HG03457 (cell line): ENCODE data around the gene CIDEC.
A peak's percentile ranks its signal among the peaks of the same experiment; 100 is the strongest.
"Not testable (repeated sequence)": the region's sequence is repeated elsewhere in the genome, so short reads cannot be mapped to it uniquely, and the experiment has no call there.

Experiments
- ATAC-seq: cut with Tn5 transposase; IDR thresholded peaks from one replicate; pipeline ENCODE4 v1.9.1; 2021; ENCODE audit warnings: moderate number of reproducible peaks; ENCODE audit not compliant: unreplicated experiment

CIDEC gene

DNA sequence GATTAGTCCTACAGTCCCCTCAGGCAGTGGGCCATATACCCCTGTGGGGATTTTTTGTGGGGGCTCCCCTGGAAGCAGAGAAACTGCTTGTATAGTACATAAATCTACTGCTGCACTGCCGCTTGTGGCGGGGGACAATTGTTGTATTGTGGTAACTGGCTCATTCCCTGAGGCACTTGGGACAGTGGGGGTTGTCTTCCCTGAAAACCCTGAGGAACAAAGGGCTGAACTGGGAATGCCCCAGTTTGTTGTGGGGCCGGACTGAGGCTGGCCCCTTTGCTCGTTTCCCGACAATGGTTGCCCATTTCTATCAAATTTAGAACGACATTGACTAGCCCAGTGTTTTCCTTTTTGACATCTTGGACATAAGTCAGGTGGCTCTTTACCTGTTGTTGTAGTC is 28.7 kb downstream of the CIDEC start:
- ATAC-seq: not testable (repeated sequence)

DNA sequence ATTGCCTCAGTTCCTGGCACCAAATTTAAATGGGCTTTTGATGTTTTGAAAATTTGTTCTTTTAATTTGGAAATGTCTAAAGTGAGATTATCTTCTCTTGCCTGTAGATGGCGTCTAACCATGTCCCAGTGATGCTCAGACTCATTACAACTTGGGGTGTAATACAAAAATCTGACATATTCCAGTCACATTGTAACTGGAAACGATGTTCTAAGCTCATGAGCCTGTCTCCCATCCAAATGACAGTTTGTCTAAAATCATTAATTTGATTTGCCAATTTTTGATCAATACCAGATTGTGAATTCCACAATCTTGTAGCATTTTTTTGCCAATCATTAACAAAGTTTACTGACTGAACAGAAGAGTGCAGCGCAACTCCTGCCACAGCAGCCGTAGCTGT is 31.2 kb downstream of the CIDEC start:
- not testable (repeated sequence) for ATAC-seq

DNA sequence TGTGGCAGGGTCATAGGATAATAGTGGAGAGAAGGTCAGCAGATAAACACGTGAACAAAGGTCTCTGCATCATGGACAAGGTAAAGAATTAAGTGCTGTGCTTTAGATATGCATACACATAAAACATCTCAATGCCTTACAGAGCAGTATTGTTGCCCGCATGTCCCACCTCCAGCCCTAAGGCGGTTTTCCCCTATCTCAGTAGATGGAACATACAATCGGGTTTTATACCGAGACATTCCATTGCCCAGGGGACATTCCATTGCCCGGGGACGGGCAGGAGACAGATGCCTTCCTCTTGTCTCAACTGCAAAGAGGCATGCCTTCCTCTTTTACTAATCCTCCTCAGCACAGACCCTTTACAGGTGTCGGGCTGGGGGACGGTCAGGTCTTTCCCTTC is 32.2 kb downstream of the CIDEC start:
- not testable (repeated sequence) for ATAC-seq

DNA sequence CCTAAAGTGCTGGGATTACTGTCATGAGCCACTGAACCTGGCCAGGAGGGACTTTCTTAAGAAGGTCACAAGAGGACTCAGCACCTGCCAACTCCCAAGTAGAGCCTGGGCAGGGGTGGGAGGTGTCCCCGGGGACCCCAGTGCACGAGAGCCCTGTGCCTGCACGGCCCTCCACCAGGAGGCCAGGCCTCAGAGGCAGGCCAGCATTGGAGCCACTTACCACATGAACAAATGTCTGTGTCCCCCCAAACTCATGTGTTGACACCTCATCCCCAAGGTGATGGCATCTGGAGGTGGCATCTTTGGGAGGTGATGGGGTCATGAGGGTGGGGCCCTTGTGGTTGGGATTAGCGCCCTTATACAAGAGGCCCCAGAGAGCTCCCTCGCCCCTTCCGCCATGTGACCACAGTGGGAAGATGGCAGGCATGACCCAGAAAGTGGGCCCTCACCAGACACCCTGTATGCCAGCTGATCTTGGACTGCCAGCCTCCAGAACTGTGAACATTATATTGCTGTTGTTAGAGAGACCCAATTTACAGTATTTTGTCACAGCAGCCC is 33.0 kb downstream of the CIDEC start:
- ATAC-seq: no peak

DNA sequence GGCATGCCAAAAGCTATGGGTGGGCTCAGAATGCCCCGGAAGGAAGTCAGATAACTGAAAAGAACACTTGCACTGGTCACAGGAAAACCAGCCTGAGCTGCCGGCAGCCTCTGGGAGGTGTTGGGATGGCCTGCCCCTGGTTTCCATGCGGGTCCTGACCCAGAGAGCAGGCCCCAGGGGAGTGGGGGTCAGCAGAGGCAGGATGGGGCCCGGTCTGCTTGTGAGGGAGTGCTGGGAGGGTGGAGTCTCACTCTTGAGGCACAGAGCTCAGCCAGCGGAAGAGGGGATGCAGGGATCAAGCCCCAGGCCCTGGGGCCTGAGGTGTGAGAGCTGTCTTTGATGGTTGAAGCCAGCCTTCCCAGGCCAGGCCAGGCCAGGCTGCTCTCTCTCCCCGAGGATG is 33.8 kb downstream of the CIDEC start:
- no peak for ATAC-seq

DNA sequence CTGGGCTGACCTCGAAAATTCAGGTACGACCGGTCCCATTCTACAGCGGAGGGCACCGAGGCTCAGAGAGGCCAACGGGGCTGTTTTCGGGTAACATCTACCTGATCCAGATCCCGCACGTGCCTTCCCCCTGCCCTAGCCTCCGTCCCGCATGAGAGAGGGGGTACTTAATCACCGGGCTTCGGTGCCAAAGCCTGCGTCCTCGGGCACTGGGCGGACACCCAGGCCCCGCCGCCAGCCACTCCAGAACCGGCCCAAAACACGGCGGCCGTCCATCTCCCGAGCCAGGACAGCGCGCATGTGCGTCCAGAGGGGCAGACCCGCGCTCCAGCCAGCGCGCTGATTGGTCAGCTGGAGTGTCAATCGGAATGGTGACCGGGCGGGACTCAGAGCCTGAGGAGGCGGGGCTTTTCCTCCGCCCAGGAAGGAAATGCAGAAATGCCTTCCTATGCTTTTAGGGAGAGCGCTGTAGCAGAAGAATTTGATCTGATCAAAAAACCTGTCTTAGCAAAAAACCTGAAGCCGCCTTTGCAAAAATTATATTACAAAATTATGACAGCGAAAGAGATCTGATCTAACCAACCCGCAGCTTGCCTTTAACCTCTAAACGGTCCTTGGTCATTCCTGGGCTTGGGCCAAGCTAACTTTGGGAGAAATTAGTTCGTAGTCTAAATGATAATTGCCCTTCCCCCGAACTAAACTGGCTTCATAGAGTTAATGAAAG is 36.2 kb downstream of the CIDEC start, which contains the start of gene RPUSD3:
Gene RPUSD3 (minus strand): TSS at position 294 of the 724 bp plus-strand sequence. CDS start 18 bp downstream, at position 276.
- peak; percentile 99 for ATAC-seq

DNA sequence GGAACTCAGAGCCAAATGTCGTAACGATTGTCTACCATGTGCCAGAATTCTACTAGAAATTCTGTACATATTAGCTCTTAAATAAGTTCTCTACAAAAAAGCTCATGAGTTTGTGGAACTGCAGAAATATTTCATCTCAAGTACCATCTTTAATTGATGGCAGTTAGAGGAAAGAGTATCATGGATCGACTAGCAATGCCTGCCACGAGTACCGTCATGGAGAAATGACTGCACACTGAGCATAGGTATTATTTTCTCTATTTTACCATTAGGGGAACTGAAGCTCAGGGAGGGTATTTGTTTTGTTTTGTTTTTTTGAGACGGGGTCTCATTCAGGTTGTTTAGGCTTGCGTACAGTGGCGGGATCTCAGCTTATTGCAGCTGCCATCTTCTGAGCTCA is 39.0 kb downstream of the CIDEC start:
- ATAC-seq: no peak

DNA sequence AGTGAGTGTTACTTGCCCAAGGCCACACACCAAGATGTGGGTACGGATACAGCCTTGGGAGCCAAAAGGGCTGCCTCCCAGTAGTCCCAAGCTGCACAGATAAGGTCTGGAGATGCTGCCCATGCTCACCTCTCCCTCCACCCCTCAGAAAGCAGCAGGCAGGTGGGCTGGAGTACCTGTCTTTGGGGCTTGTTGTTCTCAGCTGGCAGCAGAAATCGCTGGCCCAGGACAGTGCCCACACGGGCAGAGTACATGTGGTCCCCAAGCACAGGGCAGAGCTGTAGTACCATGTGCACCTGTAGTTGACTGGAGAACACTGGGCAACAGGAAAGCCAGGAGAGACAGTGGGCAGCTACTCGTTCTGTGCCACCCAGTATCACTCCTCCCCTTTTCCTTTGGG is 41.2 kb downstream of the CIDEC start:
- ATAC-seq: no peak

DNA sequence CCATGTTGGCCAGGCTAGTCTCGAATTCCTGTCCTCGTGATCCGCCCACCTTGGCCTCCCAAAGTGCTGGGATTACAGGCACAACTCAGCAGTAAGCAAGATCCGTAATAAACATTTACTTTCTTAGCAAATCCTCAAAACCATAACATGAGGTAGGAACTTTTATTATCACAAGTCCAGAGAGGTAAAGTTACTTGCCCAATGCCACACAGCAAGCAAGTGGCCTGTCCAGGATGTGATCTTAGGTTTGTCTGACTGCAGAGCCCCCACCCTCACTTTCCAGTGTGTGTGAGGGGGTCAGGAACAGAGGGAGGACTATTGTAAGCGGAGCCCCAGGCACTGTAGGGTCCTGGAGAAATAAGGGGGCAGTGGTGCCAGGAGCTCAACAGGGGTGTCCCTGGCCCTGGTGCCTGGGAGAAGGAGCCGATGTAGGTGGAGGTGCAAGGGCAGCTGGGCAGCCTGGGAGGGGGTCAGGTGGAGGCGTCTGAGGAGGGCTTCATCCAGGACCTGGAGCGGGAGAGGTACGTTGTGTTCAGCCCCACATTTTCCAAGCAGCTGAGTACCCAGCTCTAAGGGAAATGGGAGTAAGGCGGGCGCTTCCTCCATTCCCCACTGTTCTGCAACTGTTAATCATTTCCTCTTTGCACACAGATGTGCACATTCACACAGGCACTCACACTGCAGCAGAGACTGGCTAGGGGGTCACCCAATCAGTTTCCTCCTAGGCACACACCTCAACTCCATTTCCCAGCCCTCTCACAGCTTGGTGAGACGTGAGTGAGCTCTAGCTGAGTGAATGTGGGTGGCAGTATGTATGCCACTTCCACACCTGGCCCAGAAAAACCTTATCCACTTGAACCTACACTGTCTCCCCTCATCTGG is 42.1 kb downstream of the CIDEC start:
- no peak for ATAC-seq

DNA sequence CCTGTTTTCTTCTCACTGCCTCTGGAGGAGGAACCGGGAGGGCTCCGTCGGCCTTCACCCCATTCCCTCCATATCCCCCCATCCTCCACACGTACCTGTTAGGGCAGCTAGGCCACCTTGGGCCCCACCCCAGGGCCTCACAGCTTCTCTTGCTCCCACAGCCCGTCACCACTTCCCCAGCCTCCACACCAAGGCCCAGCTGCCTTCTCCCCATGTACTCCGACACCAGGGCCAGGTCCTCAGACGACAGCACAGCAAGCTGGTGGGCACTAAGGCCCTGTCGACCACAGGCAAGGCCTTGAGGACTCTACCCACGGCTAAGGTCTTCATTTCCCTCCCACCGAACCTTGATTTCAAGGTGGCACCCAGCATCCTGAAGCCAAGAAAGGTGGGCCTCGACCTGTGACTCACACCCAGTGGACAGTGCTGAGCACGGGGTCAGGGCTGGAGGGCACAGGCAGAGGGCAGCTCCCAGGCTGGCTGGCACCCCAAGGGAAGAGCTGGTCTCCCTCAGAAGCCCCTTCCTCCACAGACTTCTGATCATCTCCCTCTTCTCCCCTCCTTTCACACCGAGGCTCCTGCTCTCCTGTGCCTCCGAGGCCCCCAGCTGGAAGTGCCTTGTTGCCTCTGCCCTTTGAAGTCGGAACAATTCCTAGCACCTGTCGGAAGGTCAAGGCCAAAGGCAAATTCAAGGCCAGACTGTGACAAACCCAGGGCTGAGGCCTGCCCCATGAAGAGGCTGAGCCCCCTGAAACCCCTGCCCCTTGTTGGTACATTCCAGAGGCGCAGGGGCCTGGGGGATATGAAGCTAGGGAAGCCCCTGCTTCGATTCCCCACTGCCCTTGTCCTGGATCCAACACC is 45.3 kb downstream of the CIDEC start:
- ATAC-seq: no peak

DNA sequence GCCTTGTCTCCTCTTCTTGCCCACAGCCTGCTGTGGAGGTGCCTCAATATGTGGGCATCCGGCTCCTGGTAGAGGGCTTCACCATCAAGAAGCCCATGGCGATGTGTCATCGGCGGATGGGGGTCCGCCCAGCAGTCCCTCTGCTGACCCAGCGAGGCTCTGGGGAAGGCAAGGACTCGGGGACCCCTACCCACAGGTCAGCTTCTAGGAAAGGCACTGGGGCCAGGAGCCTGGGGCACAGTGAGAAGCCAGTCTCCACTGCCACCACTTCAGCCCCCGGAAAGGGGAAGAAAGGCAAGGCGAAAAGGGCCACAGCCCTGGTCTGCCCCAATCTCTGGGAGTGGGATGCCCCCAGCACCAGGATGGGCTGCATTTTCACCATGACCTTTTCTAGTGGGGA is 47.0 kb downstream of the CIDEC start:
- no peak for ATAC-seq

DNA sequence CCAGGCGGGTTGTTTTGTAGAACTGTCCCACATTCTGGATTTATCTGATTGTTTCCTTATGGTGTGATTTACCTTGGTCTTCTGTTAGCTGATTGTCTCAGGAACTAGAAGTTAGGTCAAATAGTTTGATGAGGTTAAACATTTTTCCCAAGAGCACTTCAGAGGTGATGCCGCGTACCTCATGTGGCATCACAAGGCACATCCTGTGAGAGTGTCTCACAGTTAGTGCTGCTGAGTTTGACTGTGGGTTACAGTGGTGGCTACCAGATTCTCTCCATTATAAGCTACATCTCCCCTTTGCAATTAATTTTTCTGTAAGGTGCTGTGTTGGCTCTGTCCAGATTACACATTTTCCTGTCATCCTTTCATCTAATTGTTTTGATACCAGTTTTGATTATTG is 48.8 kb downstream of the CIDEC start:
- no peak for ATAC-seq

DNA sequence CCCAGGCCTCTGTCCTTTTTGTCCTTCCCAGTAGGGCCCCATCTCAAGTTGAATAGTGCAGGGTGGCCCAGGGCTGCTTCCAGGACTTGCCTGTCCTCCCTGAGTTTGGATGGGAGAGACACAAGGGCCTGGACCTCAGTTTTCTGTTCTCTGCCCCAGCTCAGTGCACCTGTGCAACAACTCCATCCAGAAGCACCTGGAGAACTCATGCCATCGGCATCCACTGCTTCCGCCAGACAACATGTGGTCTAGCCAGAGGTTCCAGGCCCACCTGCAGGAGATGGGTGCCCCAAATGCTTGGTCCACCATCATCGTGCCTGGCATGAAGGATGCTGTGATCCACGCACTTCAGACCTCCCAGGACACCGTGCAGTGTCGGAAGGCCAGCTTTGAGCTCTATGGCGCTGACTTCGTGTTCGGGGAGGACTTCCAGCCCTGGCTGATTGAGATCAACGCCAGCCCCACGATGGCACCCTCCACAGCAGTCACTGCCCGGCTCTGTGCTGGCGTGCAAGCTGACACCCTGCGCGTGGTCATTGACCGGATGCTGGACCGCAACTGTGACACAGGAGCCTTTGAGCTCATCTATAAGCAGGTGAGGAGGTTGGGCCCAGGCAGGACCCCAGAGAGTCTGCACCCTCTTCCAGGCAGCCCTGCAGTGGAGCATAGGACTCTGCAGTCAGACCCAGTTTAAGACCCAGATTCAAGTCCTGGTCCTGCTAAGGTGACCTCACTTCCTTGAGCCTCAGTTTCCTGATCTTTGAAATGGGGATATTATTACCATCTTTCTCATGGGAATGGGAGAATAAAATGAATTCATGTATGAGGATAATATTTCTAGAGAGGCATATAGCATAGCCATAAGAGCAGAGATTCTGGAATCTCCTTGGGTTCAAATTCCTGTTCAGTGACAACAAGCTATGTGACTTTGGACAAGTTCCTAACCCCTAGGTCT is 51.0 kb downstream of the CIDEC start:
- ATAC-seq: no peak

DNA sequence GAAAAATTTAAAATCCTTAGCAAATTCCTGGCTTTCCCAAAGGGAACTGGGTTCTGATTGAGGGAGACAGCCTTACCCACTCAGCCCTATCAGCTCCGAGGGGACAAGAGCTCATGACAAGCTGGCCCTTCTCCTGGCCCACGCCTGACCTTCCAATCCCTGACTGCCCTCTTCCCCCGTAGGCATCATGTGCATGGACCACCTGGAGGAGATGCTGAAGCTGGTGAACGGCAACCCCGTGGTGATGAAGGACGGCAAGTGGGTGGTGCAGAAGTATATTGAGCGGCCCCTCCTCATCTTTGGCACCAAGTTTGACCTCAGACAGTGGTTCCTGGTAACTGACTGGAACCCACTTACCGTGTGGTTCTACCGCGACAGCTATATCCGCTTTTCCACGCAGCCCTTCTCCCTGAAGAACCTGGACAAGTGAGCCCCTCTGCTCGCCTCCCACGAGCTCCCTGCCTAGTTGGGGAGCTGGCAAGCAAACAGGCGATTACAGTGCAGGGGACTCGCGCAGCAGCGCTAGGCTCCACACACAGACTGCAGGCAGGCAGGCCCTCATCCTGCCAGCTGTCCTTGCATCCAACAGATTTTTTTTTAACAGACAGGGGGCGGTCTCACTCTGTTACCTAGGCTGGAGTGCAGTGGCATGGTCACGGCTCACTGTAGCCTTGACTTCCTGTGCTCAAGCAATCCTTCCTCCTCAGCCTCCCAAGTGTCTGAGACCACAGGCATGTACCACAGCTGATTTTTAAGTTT is 53.1 kb downstream of the CIDEC start:
- ATAC-seq: no peak

DNA sequence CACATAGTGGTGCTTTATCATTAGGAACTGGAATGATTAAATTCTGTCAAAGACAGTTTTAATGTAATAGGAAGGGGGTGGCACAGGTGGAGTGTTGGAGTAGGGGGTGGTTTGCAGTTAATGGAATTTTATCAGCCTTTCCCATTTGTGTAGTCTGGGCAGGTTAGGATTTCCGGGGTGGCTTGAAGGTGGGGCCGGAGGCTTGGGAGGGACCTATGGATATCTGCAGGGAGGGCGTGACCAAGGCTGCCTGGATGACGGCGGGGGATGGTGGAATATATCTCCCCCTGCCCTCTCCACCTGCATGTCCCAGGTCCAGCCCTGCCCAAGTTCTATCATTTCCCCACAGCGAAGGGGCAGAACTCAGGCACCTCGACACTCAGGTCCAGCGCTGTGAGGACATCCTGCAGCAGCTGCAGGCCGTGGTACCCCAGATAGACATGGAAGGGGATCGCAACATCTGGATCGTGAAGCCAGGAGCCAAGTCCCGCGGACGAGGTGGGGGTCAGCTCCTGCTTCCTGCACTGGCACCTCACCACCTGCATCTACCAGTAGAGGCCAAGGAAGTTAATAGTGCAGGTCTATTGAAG is 54.5 kb downstream of the CIDEC start:
- no peak for ATAC-seq

DNA sequence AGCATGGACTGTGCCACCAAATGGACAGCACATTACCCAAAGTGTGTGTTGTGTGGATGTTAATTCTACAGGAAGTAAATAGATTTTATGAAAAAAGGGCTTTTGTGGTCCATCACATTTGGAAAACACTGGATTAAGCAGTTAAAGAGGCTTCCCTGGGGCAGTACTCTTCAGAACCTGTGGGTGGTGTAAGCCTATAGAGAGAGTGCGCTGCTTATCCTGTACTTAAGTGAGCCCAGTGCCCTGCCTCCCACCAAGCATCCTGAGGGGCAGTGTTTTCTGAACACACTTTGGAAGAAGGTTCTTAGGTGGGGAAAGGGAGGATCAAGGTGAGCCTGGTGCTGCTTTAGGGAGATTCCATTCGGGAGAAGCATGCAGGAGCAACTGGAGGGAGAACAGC is 59.1 kb downstream of the CIDEC start:
- no peak for ATAC-seq

DNA sequence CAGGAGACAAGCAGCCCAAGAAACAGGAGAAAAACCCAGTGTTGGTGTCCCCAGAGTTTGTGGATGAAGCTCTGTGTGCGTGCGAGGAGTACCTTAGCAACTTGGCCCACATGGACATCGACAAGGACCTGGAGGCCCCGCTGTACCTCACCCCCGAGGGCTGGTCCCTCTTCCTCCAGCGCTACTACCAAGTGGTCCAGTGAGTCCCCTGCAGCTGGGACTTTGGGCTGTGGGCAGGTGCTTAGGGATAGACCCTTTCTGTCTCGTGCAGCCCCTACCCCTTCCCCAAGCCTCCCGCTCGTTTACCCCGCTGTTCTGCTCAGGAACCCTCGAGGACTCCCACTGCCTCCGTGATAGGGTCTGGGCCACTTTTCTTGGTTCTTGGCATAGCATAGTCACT is 59.5 kb downstream of the CIDEC start:
- ATAC-seq: no peak

DNA sequence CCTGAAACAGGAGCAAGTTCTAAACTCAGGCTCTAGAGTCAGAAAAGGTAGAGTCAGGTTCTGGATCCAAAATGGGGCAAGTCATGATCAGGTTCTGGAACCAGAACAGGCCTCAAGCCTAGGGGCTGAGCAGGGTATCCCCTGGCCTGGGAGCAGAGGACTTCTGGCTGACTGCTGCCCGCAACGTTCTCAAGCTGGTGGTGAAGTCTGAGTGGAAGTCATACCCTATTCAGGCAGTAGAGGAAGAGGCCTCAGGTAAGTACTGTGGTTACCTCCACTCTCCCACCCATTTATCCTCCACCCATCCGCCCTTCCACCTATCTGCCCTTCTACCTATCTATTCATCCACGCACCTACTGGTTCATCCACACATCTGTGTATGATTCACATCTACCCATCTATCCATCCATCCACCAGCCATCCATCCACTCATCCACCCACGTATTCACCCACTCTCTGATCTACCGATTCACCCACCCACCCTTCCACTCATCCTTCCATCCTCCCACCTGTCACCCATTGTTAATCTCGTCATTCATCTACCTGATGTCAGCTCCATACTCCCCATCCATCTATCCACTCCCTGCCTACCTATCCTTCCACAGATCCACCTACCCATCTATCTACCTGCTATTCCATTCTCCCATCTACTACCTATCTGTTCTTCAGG is 61.3 kb downstream of the CIDEC start:
- ATAC-seq: no peak
